Measurements from ENCODE around the gene ESAM.

The ESAM gene

DNA sequence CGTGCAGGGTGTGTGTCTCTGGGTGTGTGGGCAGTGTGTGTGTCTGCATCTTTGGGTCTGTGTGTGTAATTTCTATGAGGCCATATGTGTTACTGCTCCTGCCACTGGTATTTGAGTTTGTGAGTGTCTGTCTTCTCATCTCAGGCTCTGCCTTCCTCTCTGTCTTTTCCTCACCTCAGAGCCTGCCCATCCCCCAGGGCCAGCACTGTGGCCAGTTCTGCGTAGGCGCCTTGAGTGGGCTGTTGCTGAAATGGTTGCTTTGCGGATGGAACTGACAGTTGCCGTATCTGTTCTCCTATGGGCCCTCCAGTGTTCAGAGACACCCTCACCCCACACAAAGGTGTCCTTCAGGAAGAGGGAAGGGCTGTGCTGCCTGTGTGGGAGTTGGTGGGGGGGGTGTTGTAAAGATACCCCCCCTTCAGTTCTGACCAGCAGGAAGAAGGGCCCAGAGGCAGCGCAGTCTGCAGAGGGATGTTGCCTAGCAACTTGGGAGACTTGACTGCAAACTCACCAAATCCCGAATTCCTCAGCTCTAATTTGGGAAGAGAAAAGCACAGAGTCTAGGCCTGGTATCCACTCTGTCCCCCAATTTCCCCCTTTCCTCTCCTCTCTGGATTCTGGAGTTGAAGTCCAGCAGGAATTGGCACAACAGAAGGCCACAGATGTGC lies 24.3 kb downstream of the ESAM start:
- H3K27ac Mint-ChIP-seq: no peak overlapping the region
- no peaks in the 10 kb centered on the region for H3K36me3 Mint-ChIP-seq
- H3K4me1 Mint-ChIP-seq (ENCODE audit: low read depth): peaks cover 18% of the 10 kb centered on the region
- H3K9me3 Mint-ChIP-seq (ENCODE audit: low read depth): no peaks in the 10 kb centered on the region
- no peak overlapping the region for H3K4me3 Mint-ChIP-seq
- no peaks in the 10 kb centered on the region for H3K27me3 Mint-ChIP-seq

DNA sequence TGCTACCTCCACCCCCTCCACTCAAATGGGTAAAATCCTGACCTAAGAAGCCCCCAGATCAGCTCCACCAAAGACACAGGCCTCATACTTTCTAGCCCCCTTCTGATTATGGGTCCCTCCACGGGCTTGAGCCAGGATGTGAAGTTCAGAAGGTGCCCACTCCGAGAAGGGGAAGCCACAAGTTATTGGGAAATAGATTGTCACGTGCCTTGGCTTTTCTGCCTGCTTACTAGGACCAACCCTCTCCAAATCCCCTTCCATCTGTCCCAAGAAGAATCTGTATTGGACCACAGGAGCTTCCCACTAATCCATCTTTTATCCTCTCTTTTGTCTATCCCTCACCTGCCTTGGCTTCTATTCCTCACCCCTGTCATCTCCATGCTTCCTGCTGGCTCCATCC lies 25.4 kb downstream of the ESAM start:
- H3K9me3 Mint-ChIP-seq (ENCODE audit: low read depth): no peaks in the 10 kb centered on the region
- H3K27ac Mint-ChIP-seq: no peak overlapping the region
- peaks cover 18% of the 10 kb centered on the region for H3K4me1 Mint-ChIP-seq (ENCODE audit: low read depth)
- no peaks in the 10 kb centered on the region for H3K27me3 Mint-ChIP-seq
- no peak overlapping the region for H3K4me3 Mint-ChIP-seq
- no peaks in the 10 kb centered on the region for H3K36me3 Mint-ChIP-seq

GRCh38 chr11:124732230-124732629 lies 29.9 kb downstream of the ESAM start:
- no peaks in the 10 kb centered on the region for H3K36me3 Mint-ChIP-seq
- no peaks in the 10 kb centered on the region for H3K9me3 Mint-ChIP-seq (ENCODE audit: low read depth)
- H3K27me3 Mint-ChIP-seq: no peaks in the 10 kb centered on the region
- H3K27ac Mint-ChIP-seq: no peak overlapping the region
- H3K4me1 Mint-ChIP-seq (ENCODE audit: low read depth): no peaks in the 10 kb centered on the region
- H3K4me3 Mint-ChIP-seq: no peak overlapping the region

DNA sequence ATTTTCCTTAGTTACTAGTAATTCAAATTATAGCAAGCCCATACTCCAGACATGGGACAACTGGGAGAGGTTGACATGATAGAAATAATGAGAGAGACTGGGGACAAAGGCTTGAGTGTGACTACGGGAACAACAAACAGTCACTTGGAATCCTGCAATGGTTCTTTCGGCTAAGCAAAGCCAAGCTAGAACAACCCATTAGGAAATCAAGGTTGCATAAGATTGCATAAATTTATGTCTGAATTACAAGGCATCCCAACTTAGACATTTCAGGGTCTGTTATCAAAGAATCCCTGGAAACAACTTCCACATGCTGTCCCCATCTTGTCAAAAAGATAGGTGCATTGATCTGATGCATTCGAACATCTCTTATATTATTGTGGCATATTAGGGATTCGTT lies 32.5 kb downstream of the ESAM start:
- peaks cover 9% of the 10 kb centered on the region for H3K4me1 Mint-ChIP-seq (ENCODE audit: low read depth)
- H3K36me3 Mint-ChIP-seq: no peaks in the 10 kb centered on the region
- H3K4me3 Mint-ChIP-seq: no peak overlapping the region
- H3K9me3 Mint-ChIP-seq (ENCODE audit: low read depth): no peaks in the 10 kb centered on the region
- no peak overlapping the region for H3K27ac Mint-ChIP-seq
- peaks cover 5% of the 10 kb centered on the region for H3K27me3 Mint-ChIP-seq

- H3K4me1 Mint-ChIP-seq (ENCODE audit: low read depth): peaks cover 10% of the 10 kb centered on the region
- H3K4me3 Mint-ChIP-seq: no peak overlapping the region
- no peak overlapping the region for H3K27ac Mint-ChIP-seq
- no peaks in the 10 kb centered on the region for H3K36me3 Mint-ChIP-seq
- no peaks in the 10 kb centered on the region for H3K9me3 Mint-ChIP-seq (ENCODE audit: low read depth)
- H3K27me3 Mint-ChIP-seq: peaks cover 10% of the 10 kb centered on the region
These were observed 34.0 kb downstream of the ESAM start for GRCh38 chr11:124728134-124728533.

- Mint-ChIP-seq H3K4me1 (ENCODE audit: low read depth) (peaks cover 14% of the 10 kb centered on the region), H3K27me3 (peaks cover 13% of the 10 kb centered on the region), H3K9me3 (ENCODE audit: low read depth) (no peaks in the 10 kb centered on the region), H3K36me3 (no peaks in the 10 kb centered on the region), H3K4me3 (no peak overlapping the region), H3K27ac (no peak overlapping the region)
These were observed 34.6 kb downstream of the ESAM start for GRCh38 chr11:124727474-124727873.

DNA sequence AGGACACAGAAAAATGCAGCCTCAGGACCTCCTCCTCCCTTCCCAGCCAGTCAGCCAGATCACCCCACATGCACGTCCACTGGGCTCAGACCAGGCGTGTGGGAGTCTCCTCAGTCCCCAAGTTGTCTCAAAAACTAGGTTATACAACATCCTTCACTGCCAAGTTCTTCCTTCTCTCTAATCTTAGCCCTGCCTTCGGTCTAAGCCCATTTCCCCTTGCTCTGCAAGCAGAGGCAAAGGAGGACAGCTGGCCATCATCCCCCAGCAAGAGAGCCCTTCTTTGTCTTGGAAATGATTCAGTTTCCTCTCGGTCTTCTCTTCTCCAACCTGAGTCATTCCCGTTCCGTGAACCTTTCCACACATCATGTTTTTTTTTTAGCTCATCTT lies 36.4 kb downstream of the ESAM start:
- no peaks in the 10 kb centered on the region for H3K36me3 Mint-ChIP-seq
- H3K4me1 Mint-ChIP-seq (ENCODE audit: low read depth): peaks cover 21% of the 10 kb centered on the region
- no peak overlapping the region for H3K4me3 Mint-ChIP-seq
- peaks cover 15% of the 10 kb centered on the region for H3K27me3 Mint-ChIP-seq
- no peak overlapping the region for H3K27ac Mint-ChIP-seq
- no peaks in the 10 kb centered on the region for H3K9me3 Mint-ChIP-seq (ENCODE audit: low read depth)

- Mint-ChIP-seq H3K36me3 (no peaks in the 10 kb centered on the region), H3K27ac (no peak overlapping the region), H3K4me1 (ENCODE audit: low read depth) (peaks cover 21% of the 10 kb centered on the region), H3K9me3 (ENCODE audit: low read depth) (no peaks in the 10 kb centered on the region), H3K4me3 (no peak overlapping the region), H3K27me3 (peaks cover 15% of the 10 kb centered on the region)
These were observed 36.9 kb downstream of the ESAM start for GRCh38 chr11:124724979-124725718.

DNA sequence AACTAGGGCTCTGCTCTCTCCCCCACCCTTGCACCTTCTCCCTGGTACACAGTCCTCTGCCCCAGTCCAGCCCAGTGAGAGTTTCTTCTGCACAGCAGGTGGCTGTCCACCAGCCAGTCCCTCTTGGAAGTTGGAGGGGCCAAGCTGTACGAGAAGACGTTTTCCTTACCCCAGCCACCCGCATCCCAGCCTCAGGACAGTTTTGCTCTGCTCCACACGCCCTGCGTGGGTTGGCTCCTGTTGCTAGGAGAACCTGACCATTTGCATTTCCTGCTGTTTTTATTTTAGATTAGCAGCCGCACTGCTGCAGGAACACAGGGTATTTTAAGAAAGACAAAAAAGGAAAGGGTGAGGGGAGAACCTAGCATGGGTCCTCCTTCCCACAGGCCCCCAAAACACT lies 39.9 kb downstream of the ESAM start:
- no peak overlapping the region for H3K4me3 Mint-ChIP-seq
- H3K36me3 Mint-ChIP-seq: no peaks in the 10 kb centered on the region
- H3K4me1 Mint-ChIP-seq (ENCODE audit: low read depth): peaks cover 36% of the 10 kb centered on the region
- H3K27ac Mint-ChIP-seq: no peak overlapping the region
- H3K27me3 Mint-ChIP-seq: peaks cover 24% of the 10 kb centered on the region
- no peaks in the 10 kb centered on the region for H3K9me3 Mint-ChIP-seq (ENCODE audit: low read depth)

DNA sequence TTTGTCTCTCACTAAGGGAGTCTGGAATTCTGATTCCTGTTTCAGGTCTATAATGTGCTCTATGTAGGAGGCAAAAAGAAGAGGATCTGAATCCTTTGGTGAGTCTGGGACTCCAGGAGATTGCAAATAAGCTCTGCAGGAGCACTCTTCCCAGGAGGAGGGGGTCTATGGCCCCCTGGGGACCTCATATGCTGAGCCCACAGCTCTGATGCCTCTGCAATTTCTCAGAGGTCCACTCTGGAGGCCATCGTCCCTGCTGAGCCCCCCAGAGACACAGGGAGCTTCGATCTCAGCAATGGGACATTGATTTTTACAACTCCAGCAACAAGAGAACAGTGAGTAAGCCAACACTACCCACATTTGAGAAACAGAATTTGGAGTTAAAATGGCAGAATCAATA lies 42.6 kb downstream of the ESAM start:
- Mint-ChIP-seq H3K4me1 (ENCODE audit: low read depth) (peaks cover 29% of the 10 kb centered on the region), H3K36me3 (peaks cover 8% of the 10 kb centered on the region), H3K27me3 (peaks cover 30% of the 10 kb centered on the region), H3K9me3 (ENCODE audit: low read depth) (no peaks in the 10 kb centered on the region), H3K4me3 (no peak overlapping the region), H3K27ac (no peak overlapping the region)

- peaks cover 28% of the 10 kb centered on the region for H3K4me1 Mint-ChIP-seq (ENCODE audit: low read depth)
- peaks cover 13% of the 10 kb centered on the region for H3K36me3 Mint-ChIP-seq
- no peaks in the 10 kb centered on the region for H3K9me3 Mint-ChIP-seq (ENCODE audit: low read depth)
- H3K27ac Mint-ChIP-seq: no peak overlapping the region
- peak overlapping the region; percentile 64 for H3K4me3 Mint-ChIP-seq
- peaks cover 31% of the 10 kb centered on the region for H3K27me3 Mint-ChIP-seq
These were observed 43.3 kb downstream of the ESAM start for GRCh38 chr11:124718801-124719200.

GRCh38 chr11:124717786-124718651 lies 44.1 kb downstream of the ESAM start:
- H3K4me3 Mint-ChIP-seq: peak overlapping the region; percentile 86
- H3K27me3 Mint-ChIP-seq: peaks cover 33% of the 10 kb centered on the region
- no peak overlapping the region for H3K27ac Mint-ChIP-seq
- H3K4me1 Mint-ChIP-seq (ENCODE audit: low read depth): peaks cover 28% of the 10 kb centered on the region
- no peaks in the 10 kb centered on the region for H3K9me3 Mint-ChIP-seq (ENCODE audit: low read depth)
- H3K36me3 Mint-ChIP-seq: peaks cover 16% of the 10 kb centered on the region

GRCh38 chr11:124717421-124717785 lies 44.7 kb downstream of the ESAM start:
- Mint-ChIP-seq H3K36me3 (peaks cover 16% of the 10 kb centered on the region), H3K4me3 (peak overlapping the region; percentile 86), H3K27me3 (peaks cover 30% of the 10 kb centered on the region), H3K9me3 (ENCODE audit: low read depth) (no peaks in the 10 kb centered on the region), H3K4me1 (ENCODE audit: low read depth) (peaks cover 23% of the 10 kb centered on the region), H3K27ac (no peak overlapping the region)

GRCh38 chr11:124716591-124716990 lies 45.5 kb downstream of the ESAM start:
- H3K4me3 Mint-ChIP-seq: peak overlapping the region; percentile 14
- H3K27me3 Mint-ChIP-seq: peaks cover 30% of the 10 kb centered on the region
- H3K36me3 Mint-ChIP-seq: peaks cover 18% of the 10 kb centered on the region
- no peaks in the 10 kb centered on the region for H3K9me3 Mint-ChIP-seq (ENCODE audit: low read depth)
- H3K4me1 Mint-ChIP-seq (ENCODE audit: low read depth): peaks cover 17% of the 10 kb centered on the region
- H3K27ac Mint-ChIP-seq: no peak overlapping the region

GRCh38 chr11:124712392-124712791 lies 49.7 kb downstream of the ESAM start:
- no peak overlapping the region for H3K27ac Mint-ChIP-seq
- peaks cover 24% of the 10 kb centered on the region for H3K36me3 Mint-ChIP-seq
- H3K4me3 Mint-ChIP-seq: no peak overlapping the region
- no peaks in the 10 kb centered on the region for H3K9me3 Mint-ChIP-seq (ENCODE audit: low read depth)
- peaks cover 4% of the 10 kb centered on the region for H3K4me1 Mint-ChIP-seq (ENCODE audit: low read depth)
- peaks cover 26% of the 10 kb centered on the region for H3K27me3 Mint-ChIP-seq
